Stimulated activated CD4-positive, alpha-beta T cell treated with anti-CD3 and anti-CD28 coated beads, Interleukin-2, amount 100 ng/mL, for 4 hours (primary cell): ENCODE measurements around the gene TMEM115.
A peak's percentile ranks its signal among the peaks of the same experiment; 100 is the strongest.

ENCODE experiments used
- DNase-seq: peaks from one replicate; pipeline ENCODE4 v3.0.0-alpha.2; 2020; ENCODE audit warnings: low read depth

TMEM115 gene

GRCh38 chr3:50353245-50354004 lies 5.9 kb downstream of the TMEM115 start:
- no peak for DNase-seq

GRCh38 chr3:50352781-50353180 lies 6.5 kb downstream of the TMEM115 start:
- DNase-seq = no peak

GRCh38 chr3:50351323-50351697 lies 8.0 kb downstream of the TMEM115 start:
- DNase-seq = no peak

- DNase-seq = peak; percentile 99
These were observed 8.6 kb downstream of the TMEM115 start, which contains the start of the genes CYB561D2 and NPRL2 for GRCh38 chr3:50350527-50351322. TSS of gene CYB561D2 (plus strand) at chr3:50350862. CDS start at chr3:50351434, 572 bp downstream. TSS of gene NPRL2 (minus strand) at chr3:50350775. CDS start at chr3:50350652, 123 bp downstream.

GRCh38 chr3:50350213-50350526 lies 9.2 kb downstream of the TMEM115 start:
- DNase-seq = no peak

GRCh38 chr3:50347187-50347813 lies 12.0 kb downstream of the TMEM115 start:
- DNase-seq = peak; percentile 62

- DNase-seq = peak; percentile 53
These were observed 13.6 kb downstream of the TMEM115 start, which contains the start of gene ZMYND10 for GRCh38 chr3:50345586-50346234. TSS of gene ZMYND10 (minus strand) at chr3:50345732. CDS start at chr3:50345579, 153 bp downstream.

- no peak for DNase-seq
These were observed 14.3 kb downstream of the TMEM115 start for GRCh38 chr3:50345008-50345407.

- DNase-seq = no peak
These were observed 16.3 kb downstream of the TMEM115 start for GRCh38 chr3:50342813-50343633.

GRCh38 chr3:50341996-50342650 lies 17.2 kb downstream of the TMEM115 start:
- DNase-seq = no peak

GRCh38 chr3:50341537-50341936 lies 17.8 kb downstream of the TMEM115 start:
- DNase-seq = no peak

- DNase-seq = no peak
These were observed 18.6 kb downstream of the TMEM115 start, which contains the start of gene RASSF1 for GRCh38 chr3:50340448-50341329. TSS of gene RASSF1 (minus strand) at chr3:50340836. CDS start at chr3:50340805, 31 bp downstream.

- no peak for DNase-seq
These were observed 19.2 kb downstream of the TMEM115 start for GRCh38 chr3:50340147-50340447.

- no peak for DNase-seq
These were observed 19.7 kb downstream of the TMEM115 start for GRCh38 chr3:50339485-50340146.

- DNase-seq = no peak
These were observed 20.4 kb downstream of the TMEM115 start for GRCh38 chr3:50338965-50339364.

GRCh38 chr3:50337175-50337861 lies 22.0 kb downstream of the TMEM115 start:
- peak; percentile 93 for DNase-seq

- no peak for DNase-seq
These were observed 22.7 kb downstream of the TMEM115 start for GRCh38 chr3:50336452-50337174.
